Pancreas (tissue), 10 donors: ENCODE data around the gene ZNF746. TPM values are rescaled to one million over a fixed set of nuclear protein-coding genes. Genes with fewer than 3 reads are reported as not detected.

Source experiments
- ATAC-seq, 4 donors: fragments of 200-7000 bp; cut with Tn5 transposase; one replicate each; pipeline versions ENCODE4 v1.8.0 to v1.9.1; 2020; ENCODE audit warnings: mild to moderate bottlenecking in 4 of 4, moderate library complexity in 4 of 4
- DNase-seq, 6 donors: peaks; one replicate each; pipeline ENCODE4 v3.0.0-alpha.2; 2020
- FAIRE-seq: peaks from 2 replicates; lab custom pipeline; 2012; peaks lifted over from hg19 to GRCh38; lab: Jason Lieb, UNC
- H3K27ac ChIP-seq, 4 donors: fragments of 200-600 bp; sonication (generic); 1 replicate in 3 of 4; 2 replicates in 1 of 4; pipeline versions ENCODE4 v1.5.0 to v1.8.0; 2020
- H3K27me3 ChIP-seq, 4 donors: fragments of 200-600 bp; one replicate each; pipeline ENCODE4 v1.8.0; 2021
- H3K36me3 ChIP-seq, 3 donors: fragments of 200-600 bp; sonication (generic) in 1 of 3; one replicate each; pipeline versions ENCODE4 v1.5.0 to v1.8.0; 2020 to 2021
- H3K4me1 ChIP-seq, 3 donors: fragments of 200-600 bp; one replicate each; pipeline ENCODE4 v1.8.0; 2021
- H3K4me3 ChIP-seq, 4 donors: fragments of 200-600 bp; sonication (generic) in 2 of 4; one replicate each; pipeline versions ENCODE4 v1.5.0 to v1.8.0; 2020 to 2021
- H3K9me3 ChIP-seq, 4 donors: fragments of 200-600 bp; one replicate each; pipeline ENCODE4 v1.8.0; 2021
- WGBS, 2 donors: extraction: QIAGEN DNeasy Blood & Tissue Kit; methylation state at CpG; one replicate each; pipeline ENCODE4 v1.1.7; 2013; 5-methylcytosine and 5-hydroxymethylcytosine counted together
- intact Hi-C, 3 donors: fragments of 100-400 bp; cut with DNase I; formaldehyde crosslinking; loops; one replicate each; pipeline versions ENCODE4 v1.11.1 to v1.14.2; 2022
- polyA plus RNA-seq, 2 donors: library from polyadenylated mRNA; stranded (reverse); fragments of 200-250 nt; gene quantifications; one replicate each; pipeline ENCODE4 v1.2.3, GENCODE V29; 2013
- total RNA-seq, 6 donors: library from RNA; stranded (reverse); fragmentation: NEBNext Ultra II Directional in 4 of 6; extraction: Animal tissue kit (Norgen Biotek cat#: 25700) in 4 of 6; gene quantifications; one replicate each; pipeline versions ENCODE4 v1.2.1 to v1.2.4, GENCODE V29; 2021 to 2023
- TF ChIP-seq, protein P1 (sequence below), 4 donors: fragments of 200-600 bp; sonication (generic) in 3 of 4; IDR thresholded peaks; one replicate each; pipeline versions ENCODE4 v1.5.0 to v1.8.0; 2021; ENCODE audit warnings: antibody characterized with exemption in 4 of 4
- donor health status: healthy with polysubstance abuse.
- donor health status: DM: no; HTN: no; CAD: no; lungs with moderate emphysema.
- donor health status: DM: no; HTN: no; CAD: no.
- donor health status: control.
- donor health status: control.
- donor health status: Bipolar disorder and iron deficiency.
- donor health status: DM: yes; HTN: yes; CAD: no.
- donor health status: DM: no; HTN: no; CAD: no.
- donor health status: DM: no; HTN: no; CAD: no.
- donor health status: DM: yes; HTN: yes; CAD: no.

ZNF746 gene
- total and polyA plus RNA-seq, 8 donors: 6.3 to 10.9 (median 7.1) TPM

DNA sequence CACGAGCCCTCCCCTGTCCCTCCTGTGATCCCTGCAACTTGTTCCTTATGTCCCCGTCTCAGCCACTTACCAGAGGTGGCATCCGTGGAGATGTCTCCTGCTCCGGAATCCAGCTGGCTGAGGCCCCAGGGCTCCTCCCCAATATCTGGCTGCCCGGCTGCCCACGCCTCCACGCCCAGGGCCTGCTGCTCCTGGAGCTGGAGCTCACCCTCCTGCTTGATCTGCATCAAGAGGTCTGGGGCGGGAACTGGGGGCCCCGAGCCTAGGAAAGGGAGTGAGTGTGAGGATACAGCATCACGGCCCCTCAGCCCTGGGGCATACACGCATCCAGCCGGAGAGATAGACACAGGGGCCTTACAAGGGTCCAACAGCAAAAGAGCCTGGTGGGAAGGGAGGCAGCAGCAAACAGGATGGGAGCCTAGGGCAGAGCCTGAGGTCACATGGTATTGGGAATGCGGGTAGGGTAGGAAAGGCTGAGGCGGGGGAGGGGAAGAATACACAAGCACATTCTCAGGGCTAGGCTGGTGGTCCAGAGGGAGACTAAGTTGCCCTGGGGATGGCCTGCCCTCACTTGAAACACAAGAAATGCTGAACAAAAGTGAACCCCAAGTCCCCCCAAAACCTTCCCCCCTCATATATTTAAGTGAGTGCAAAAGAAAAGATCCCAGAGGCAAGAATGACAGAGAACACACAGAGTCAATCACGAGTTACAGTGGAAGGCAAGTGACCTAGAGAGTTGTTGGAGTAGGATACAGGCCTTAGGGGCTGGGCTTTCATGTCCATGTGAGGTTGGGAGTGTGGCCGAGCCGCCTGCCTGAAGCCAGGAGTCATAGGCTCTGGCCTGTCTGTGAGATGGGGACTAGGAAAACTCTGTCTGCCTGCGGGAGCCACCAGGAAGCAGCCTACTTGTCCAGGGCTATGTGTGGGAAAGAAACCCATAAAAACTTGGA lies 19.8 kb downstream of the ZNF746 start:
- Histone ChIP-seq H3K27ac (no peak overlapping the region), H3K36me3 (peaks cover 4 to 29% (median 8%) of the 10 kb centered on the region in 3 donors), H3K9me3 (no peaks in the 10 kb centered on the region), H3K4me1 (no peaks in the 10 kb centered on the region), H3K4me3 (no peak overlapping the region), H3K27me3 (no peaks in the 10 kb centered on the region)
- ATAC-seq (no peak), FAIRE-seq (no peak), DNase-seq (no peak)
- intact Hi-C loops: no loop called here
- 94% methylated on average over 18 of the region's 18 CpGs for WGBS, 2 donors
- TF ChIP-seq, protein P1, sequence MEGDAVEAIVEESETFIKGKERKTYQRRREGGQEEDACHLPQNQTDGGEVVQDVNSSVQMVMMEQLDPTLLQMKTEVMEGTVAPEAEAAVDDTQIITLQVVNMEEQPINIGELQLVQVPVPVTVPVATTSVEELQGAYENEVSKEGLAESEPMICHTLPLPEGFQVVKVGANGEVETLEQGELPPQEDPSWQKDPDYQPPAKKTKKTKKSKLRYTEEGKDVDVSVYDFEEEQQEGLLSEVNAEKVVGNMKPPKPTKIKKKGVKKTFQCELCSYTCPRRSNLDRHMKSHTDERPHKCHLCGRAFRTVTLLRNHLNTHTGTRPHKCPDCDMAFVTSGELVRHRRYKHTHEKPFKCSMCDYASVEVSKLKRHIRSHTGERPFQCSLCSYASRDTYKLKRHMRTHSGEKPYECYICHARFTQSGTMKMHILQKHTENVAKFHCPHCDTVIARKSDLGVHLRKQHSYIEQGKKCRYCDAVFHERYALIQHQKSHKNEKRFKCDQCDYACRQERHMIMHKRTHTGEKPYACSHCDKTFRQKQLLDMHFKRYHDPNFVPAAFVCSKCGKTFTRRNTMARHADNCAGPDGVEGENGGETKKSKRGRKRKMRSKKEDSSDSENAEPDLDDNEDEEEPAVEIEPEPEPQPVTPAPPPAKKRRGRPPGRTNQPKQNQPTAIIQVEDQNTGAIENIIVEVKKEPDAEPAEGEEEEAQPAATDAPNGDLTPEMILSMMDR (IDR thresholded peaks at IDR 0.05): no peak

DNA sequence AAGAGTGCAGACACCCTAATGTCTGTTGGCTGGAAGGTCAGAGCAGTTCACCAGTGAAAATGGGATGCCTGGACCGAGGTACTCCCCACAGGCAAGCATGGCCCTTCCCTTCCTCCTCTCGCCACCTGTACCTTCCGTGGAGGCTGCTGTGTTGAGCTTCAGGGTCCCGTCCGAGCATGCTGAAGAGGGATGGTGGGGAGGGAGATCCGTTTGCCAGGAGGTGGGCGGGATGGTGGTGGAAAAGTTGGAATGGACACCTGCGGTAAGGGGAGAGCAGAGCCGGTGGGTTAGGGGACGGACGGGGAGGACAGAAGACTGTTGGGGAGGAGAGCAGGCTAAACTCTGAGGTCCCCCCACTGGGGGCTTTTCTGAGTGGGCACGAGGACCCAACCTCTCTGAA lies 20.8 kb downstream of the ZNF746 start:
- 95% methylated on average over 12 of the region's 12 CpGs for WGBS, 2 donors

DNA sequence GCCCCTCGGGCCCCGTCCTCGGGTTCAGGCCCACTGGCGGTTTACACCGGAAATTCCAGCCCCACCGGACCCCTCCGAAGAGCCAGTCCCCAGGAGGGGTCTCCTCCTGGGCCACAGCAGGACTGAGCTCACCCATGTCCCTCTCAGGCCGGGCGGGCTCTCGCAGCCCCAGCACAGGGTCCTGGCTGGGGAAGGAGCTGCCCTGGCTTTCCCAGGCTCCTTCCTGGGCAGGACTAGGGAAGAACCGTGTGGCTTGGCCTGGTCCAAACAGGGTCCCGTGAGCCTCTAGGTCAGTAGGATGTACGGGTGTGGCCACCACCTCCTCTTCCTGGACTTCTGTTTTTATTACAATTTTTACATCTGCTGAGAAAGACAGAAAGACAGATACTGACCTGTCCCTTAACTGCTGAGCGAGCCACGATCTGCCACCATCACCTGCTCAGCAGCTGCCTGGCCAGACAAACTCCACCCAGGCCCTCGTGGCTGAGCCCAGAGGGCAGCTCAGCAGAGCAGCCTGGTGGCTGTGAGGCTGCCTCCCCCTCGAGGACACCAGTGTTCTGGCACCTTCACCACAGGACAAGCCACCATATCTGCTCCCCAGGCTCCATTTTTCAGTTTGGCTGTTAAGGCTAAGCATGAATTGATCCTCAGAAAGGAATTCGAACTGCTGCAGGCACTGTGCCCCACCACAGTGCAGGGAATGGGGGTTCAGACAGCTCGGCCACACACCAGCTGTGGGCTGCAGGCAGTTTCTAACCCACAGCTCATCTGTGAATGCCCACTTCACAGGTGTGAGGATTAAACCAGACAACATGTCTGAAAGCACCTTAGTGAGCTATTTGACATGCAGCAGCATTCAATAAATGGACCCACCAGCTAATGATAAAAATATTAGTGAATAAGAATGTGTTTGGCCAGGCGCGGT lies 22.2 kb downstream of the ZNF746 start:
- WGBS, 2 donors: 94 to 95% methylated on average over 21 of the region's 21 CpGs
- no peak for DNase-seq
- intact Hi-C loops: no loop called here

More for the DNA sequence above, 20.8 kb downstream of the ZNF746 start:
- TF ChIP-seq, protein P1 (IDR thresholded peaks at IDR 0.05): no peak
- ATAC-seq (no peak), FAIRE-seq (no peak), DNase-seq (no peak)
- Histone ChIP-seq H3K27ac (no peak overlapping the region), H3K9me3 (no peaks in the 10 kb centered on the region), H3K4me1 (no peaks in the 10 kb centered on the region), H3K4me3 (no peak overlapping the region), H3K36me3 (peaks cover 4 to 29% (median 8%) of the 10 kb centered on the region in 3 donors), H3K27me3 (no peaks in the 10 kb centered on the region)
- intact Hi-C loops: no loop called here

DNA sequence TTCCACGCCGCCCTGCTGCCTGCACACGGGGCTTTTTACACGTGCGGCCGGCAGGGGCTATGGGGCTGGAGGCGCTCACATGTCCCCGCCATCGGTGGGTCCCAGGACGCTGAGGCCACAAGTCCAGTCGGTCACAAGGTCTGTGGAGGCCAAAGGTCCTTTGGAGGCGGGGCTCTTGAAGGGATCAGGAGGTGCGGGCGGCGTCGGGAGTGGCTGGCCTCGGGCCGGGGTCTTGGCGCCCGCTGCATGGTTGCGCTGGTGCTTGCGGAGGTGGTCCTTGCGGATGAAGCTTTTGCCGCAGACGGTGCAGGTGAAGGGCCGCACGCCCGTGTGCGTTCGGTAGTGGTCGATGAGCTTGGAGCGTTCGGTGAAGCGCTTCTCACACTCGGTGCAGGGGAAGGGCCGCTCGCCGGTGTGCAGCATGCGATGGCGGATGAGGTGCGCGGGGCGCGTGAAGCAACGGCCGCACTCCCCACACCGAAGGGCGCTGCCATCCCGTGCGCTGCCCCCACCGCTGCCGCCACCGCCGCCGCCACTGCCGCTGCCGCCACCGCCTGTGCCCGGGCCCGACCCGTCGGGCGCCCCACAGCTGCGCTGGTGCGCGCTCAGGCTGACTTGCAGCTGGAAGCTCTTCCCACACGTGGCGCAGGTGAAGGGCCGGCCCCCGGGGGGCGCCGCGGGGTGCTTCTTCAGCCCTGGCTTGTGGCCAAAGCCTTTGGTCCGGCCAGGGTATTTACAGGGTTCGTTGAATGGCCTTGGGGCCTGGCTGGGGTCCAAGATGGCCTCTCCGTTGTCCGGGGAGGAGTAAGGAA lies 23.1 kb downstream of the ZNF746 start:
- 94 to 95% methylated on average over 76 to 77 of the region's 77 CpGs for WGBS, 2 donors
- FAIRE-seq: no peak
- intact Hi-C loops: no loop called here
- Histone ChIP-seq H3K27ac (no peak overlapping the region), H3K4me3 (no peak overlapping the region), H3K4me1 (no peaks in the 10 kb centered on the region), H3K36me3 (peaks cover 4 to 29% (median 8%) of the 10 kb centered on the region in 3 donors), H3K27me3 (no peaks in the 10 kb centered on the region), H3K9me3 (no peaks in the 10 kb centered on the region)
- DNase-seq: peak in 3 of 6 donors; percentile 10 to 81 (median 50)
- no peak for ATAC-seq
- TF ChIP-seq, protein P1 (IDR thresholded peaks at IDR 0.05): no peak

More for the DNA sequence above, 22.2 kb downstream of the ZNF746 start:
- peaks cover 4 to 29% (median 8%) of the 10 kb centered on the region in 3 donors for H3K36me3 ChIP-seq
- H3K9me3 ChIP-seq: no peaks in the 10 kb centered on the region
- H3K4me3 ChIP-seq: no peak overlapping the region
- no peaks in the 10 kb centered on the region for H3K27me3 ChIP-seq
- no peak overlapping the region for H3K27ac ChIP-seq
- TF ChIP-seq, protein P1 (IDR thresholded peaks at IDR 0.05): no peak
- ATAC-seq (no peak), FAIRE-seq (no peak)
- H3K4me1 ChIP-seq: no peaks in the 10 kb centered on the region
